Measurements from ENCODE around the gene SSRP1.

DNA sequence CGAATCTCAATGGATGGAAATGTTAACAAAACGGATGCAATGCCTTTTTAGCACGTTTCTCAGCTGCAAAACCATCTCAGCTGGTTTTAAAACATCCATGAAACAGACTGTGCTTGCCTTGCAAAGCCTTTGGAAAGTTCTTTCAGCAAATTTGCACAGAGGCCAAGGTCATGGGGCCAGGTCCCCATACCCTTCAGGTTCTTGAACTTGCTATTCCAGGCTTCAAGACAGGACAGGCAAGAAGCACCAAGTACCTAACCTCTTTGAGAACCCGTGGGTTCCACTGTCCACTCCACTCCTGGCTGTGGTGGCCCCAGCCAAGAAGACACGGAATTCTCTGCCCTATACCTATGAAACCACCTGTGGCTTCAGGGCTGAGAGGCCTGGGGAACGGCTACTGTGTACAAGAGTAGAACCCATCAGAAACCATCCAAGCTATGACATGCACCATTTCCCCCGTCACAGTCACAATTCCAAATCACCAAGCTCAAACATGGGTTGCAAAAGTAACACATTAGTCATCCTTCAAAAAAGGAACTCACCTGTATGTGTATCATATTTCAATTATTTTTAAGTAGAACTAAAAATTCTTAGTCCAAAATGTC lies 27.9 kb downstream of the SSRP1 start:
- TF ChIP-seq, protein P1, sequence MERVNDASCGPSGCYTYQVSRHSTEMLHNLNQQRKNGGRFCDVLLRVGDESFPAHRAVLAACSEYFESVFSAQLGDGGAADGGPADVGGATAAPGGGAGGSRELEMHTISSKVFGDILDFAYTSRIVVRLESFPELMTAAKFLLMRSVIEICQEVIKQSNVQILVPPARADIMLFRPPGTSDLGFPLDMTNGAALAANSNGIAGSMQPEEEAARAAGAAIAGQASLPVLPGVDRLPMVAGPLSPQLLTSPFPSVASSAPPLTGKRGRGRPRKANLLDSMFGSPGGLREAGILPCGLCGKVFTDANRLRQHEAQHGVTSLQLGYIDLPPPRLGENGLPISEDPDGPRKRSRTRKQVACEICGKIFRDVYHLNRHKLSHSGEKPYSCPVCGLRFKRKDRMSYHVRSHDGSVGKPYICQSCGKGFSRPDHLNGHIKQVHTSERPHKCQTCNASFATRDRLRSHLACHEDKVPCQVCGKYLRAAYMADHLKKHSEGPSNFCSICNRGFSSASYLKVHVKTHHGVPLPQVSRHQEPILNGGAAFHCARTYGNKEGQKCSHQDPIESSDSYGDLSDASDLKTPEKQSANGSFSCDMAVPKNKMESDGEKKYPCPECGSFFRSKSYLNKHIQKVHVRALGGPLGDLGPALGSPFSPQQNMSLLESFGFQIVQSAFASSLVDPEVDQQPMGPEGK (tag by site-specific recombination; IDR thresholded peaks at IDR 0.05): no peak
- TF ChIP-seq HOXD13 (CRISPR knock-in tag; IDR thresholded peaks at IDR 0.05; ENCODE audit: borderline replicate concordance) (no peak), EGR2 (tag by site-specific recombination; IDR thresholded peaks at IDR 0.05; ENCODE audit: low read depth) (no peak), ZNF138 (tag by site-specific recombination; IDR thresholded peaks at IDR 0.05; ENCODE audit: borderline replicate concordance) (no peak), ZNF473 (tag by site-specific recombination; IDR thresholded peaks at IDR 0.05) (no peak)
- TF ChIP-seq, protein P2, sequence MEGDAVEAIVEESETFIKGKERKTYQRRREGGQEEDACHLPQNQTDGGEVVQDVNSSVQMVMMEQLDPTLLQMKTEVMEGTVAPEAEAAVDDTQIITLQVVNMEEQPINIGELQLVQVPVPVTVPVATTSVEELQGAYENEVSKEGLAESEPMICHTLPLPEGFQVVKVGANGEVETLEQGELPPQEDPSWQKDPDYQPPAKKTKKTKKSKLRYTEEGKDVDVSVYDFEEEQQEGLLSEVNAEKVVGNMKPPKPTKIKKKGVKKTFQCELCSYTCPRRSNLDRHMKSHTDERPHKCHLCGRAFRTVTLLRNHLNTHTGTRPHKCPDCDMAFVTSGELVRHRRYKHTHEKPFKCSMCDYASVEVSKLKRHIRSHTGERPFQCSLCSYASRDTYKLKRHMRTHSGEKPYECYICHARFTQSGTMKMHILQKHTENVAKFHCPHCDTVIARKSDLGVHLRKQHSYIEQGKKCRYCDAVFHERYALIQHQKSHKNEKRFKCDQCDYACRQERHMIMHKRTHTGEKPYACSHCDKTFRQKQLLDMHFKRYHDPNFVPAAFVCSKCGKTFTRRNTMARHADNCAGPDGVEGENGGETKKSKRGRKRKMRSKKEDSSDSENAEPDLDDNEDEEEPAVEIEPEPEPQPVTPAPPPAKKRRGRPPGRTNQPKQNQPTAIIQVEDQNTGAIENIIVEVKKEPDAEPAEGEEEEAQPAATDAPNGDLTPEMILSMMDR (tag by site-specific recombination; IDR thresholded peaks at IDR 0.05): no peak

Data from HEK293 (cell line).